WTC11 (cell line): ENCODE results near the gene GTPBP3. TPM values are rescaled to one million over a fixed set of nuclear protein-coding genes. Genes with fewer than 3 reads are reported as not detected.

Source experiments
- ATAC-seq: fragments of 200-7000 bp; cut with Tn5 transposase; 2 replicates; pipeline ENCODE4 v1.10.0; 2021; ENCODE audit warnings: mild to moderate bottlenecking, moderate library complexity
- CTCF ChIA-PET: fragments of 300-600 bp; sonication (Branson Sonifier 250); formaldehyde crosslinking; loops from one replicate; lab custom pipeline; 2021; ENCODE audit warnings: antibody characterized with exemption; lab: Charles Lee
- POLR2A ChIA-PET: fragments of 350-600 bp; sonication (Branson Sonifier 250); formaldehyde crosslinking; loops from one replicate; lab custom pipeline; 2021; ENCODE audit warnings: antibody characterized with exemption; lab: Charles Lee
- DNase-seq: peaks from one replicate; pipeline ENCODE4 v3.0.0; 2021; ENCODE audit warnings: low spot score
- H3K27ac Mint-ChIP-seq: 2 replicates; pipeline ENCODE4 v1.8.0; 2021; ENCODE audit warnings: mixed read lengths
- H3K27me3 Mint-ChIP-seq: 2 replicates; pipeline ENCODE4 v1.8.0; 2021; ENCODE audit warnings: low read depth, mild to moderate bottlenecking, moderate library complexity, mixed read lengths
- H3K36me3 Mint-ChIP-seq: 2 replicates; pipeline ENCODE4 v1.8.0; 2021; ENCODE audit warnings: mixed read lengths
- H3K4me1 Mint-ChIP-seq: 2 replicates; pipeline ENCODE4 v1.8.0; 2022; ENCODE audit warnings: mixed read lengths
- H3K4me3 Mint-ChIP-seq: 2 replicates; pipeline ENCODE4 v1.8.0; 2021; ENCODE audit warnings: mild to moderate bottlenecking, moderate library complexity, mixed read lengths
- H3K9me3 Mint-ChIP-seq: 2 replicates; pipeline ENCODE4 v1.8.0; 2021; ENCODE audit warnings: mixed read lengths
- ELF4 ChIP-seq: sonication (generic); formaldehyde crosslinking; IDR thresholded peaks from 2 replicates; pipeline ENCODE4 v1.8.1; 2022; ENCODE audit warnings: low read depth, mild to moderate bottlenecking, moderate library complexity, missing genetic modification reagents
- FOXP1 ChIP-seq: sonication (generic); formaldehyde crosslinking; IDR thresholded peaks from 2 replicates; pipeline ENCODE4 v1.8.0; 2022; ENCODE audit warnings: missing genetic modification reagents, mild to moderate bottlenecking, moderate library complexity, borderline replicate concordance
- FOXP4 ChIP-seq: sonication (generic); formaldehyde crosslinking; IDR thresholded peaks from 2 replicates; pipeline ENCODE4 v1.8.0; 2022; ENCODE audit warnings: mild to moderate bottlenecking, missing genetic modification reagents
- HMGXB4 ChIP-seq: sonication (generic); formaldehyde crosslinking; IDR thresholded peaks from 2 replicates; pipeline ENCODE4 v1.8.1; 2023; ENCODE audit warnings: mild to moderate bottlenecking, moderate library complexity, missing genetic modification reagents
- IRF2 ChIP-seq: sonication (generic); formaldehyde crosslinking; IDR thresholded peaks from 2 replicates; pipeline ENCODE4 v1.8.0; 2022; ENCODE audit warnings: low read depth, missing genetic modification reagents, borderline replicate concordance
- PRRX2 ChIP-seq: fragments of 250-450 bp; sonication (Bioruptor Pico); IDR thresholded peaks from 2 replicates; pipeline ENCODE4 v1.8.0; 2021; ENCODE audit warnings: mild to moderate bottlenecking
- RORB ChIP-seq: fragments of 250-450 bp; sonication (Bioruptor Pico); IDR thresholded peaks from 2 replicates; pipeline ENCODE4 v1.9.0; 2021; ENCODE audit warnings: mild to moderate bottlenecking
- SOX15 ChIP-seq: fragments of 250-450 bp; sonication (Bioruptor Pico); IDR thresholded peaks from 2 replicates; pipeline ENCODE4 v1.9.0; 2021; ENCODE audit warnings: mild to moderate bottlenecking
- SP1 ChIP-seq: sonication (generic); formaldehyde crosslinking; conservative IDR thresholded peaks from 2 replicates; pipeline ENCODE4 v1.8.1; 2022; ENCODE audit warnings: missing genetic modification reagents
- TCF7 ChIP-seq: sonication (generic); formaldehyde crosslinking; IDR thresholded peaks from 2 replicates; pipeline ENCODE4 v1.8.0; 2022; ENCODE audit warnings: mild to moderate bottlenecking, low read depth, missing genetic modification reagents, moderate library complexity
- USF2 ChIP-seq: sonication (generic); formaldehyde crosslinking; IDR thresholded peaks from 2 replicates; pipeline ENCODE4 v1.8.1; 2023; ENCODE audit warnings: mild to moderate bottlenecking, missing genetic modification reagents, moderate library complexity
- ZMAT4 ChIP-seq: fragments of 250-450 bp; sonication (Bioruptor Pico); IDR thresholded peaks from 2 replicates; pipeline ENCODE4 v1.9.0; 2021; ENCODE audit warnings: mild to moderate bottlenecking
- ZNF671 ChIP-seq: fragments of 250-450 bp; sonication (Bioruptor Pico); IDR thresholded peaks from 2 replicates; pipeline ENCODE4 v1.8.0; 2021; ENCODE audit warnings: mild to moderate bottlenecking
- total RNA-seq: library from RNA; stranded (reverse); gene quantifications from 3 replicates; pipeline ENCODE4 v1.2.3, GENCODE V29; 2021
- TF ChIP-seq, protein P1 (sequence below): fragments of 250-450 bp; sonication (Bioruptor Pico); IDR thresholded peaks from 2 replicates; pipeline ENCODE4 v1.8.0; 2021; ENCODE audit warnings: mild to moderate bottlenecking
- TF ChIP-seq, protein P2 (sequence below): sonication (generic); formaldehyde crosslinking; IDR thresholded peaks from 2 replicates; pipeline ENCODE4 v1.8.1; 2022; ENCODE audit warnings: mild to moderate bottlenecking, moderate library complexity, missing genetic modification reagents

GTPBP3 gene
- total RNA-seq, 1 experiment from 2014 or later: 93.0 TPM

DNA sequence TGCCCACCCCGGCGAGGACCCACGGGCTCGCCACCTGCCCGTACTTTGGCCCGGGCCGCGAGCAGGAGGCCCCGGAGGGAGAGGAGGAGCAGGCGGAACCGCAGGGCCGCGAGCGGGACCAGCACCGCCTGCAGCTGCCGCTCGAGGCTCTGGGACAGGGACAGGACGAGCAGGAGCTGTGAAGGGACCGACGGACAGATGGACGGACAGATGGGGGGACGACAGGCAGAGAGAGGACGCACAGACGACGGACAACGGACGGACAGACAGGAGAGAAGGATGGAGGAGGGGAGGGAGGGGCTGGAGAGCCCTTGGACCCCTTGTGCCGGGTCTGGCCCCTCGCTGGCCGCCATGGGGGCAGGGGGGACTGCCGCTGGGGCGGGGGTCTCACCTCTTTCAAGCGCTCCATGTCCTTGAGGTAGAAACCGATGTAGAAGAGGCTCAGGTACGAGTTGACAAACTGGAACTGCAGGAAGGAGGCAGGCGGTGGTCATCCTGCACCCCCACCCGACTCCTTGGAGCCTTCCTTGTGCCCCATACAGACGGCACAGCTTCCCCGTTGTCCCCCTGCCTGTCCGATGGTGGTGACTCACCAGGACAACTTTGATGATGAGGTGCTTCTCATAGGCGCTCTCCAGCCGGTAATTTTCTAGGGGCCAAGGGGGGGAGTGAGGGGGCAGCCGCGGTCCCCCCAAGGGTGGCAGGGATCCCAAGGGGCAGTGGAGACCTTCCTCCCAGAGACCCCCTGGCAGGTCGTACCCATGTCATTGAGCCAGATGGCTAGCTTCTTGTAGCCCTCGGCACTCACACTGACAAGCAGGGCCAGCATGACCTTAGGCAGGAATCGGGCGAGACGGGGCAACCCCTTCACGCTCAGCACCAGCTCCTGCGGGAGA, 7.7 kb upstream of the GTPBP3 start (continued):
- TF ChIP-seq FOXP1 (CRISPR knock-in tag): peak; percentile 64; the same call in 1 of the 2 replicates
- peak; percentile 65; the same call in 1 of the 2 replicates for TF ChIP-seq HMGXB4 (CRISPR knock-in tag)
- TF ChIP-seq, protein P1, sequence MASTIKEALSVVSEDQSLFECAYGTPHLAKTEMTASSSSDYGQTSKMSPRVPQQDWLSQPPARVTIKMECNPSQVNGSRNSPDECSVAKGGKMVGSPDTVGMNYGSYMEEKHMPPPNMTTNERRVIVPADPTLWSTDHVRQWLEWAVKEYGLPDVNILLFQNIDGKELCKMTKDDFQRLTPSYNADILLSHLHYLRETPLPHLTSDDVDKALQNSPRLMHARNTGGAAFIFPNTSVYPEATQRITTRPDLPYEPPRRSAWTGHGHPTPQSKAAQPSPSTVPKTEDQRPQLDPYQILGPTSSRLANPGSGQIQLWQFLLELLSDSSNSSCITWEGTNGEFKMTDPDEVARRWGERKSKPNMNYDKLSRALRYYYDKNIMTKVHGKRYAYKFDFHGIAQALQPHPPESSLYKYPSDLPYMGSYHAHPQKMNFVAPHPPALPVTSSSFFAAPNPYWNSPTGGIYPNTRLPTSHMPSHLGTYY (CRISPR knock-in tag): no peak
- TF ChIP-seq PRRX2 (CRISPR knock-in tag): no peak
- no peak for TF ChIP-seq SOX15 (CRISPR knock-in tag)
- no peak for TF ChIP-seq ZMAT4 (CRISPR knock-in tag)
- no peak for TF ChIP-seq SP1 (CRISPR knock-in tag)
- TF ChIP-seq, protein P2, sequence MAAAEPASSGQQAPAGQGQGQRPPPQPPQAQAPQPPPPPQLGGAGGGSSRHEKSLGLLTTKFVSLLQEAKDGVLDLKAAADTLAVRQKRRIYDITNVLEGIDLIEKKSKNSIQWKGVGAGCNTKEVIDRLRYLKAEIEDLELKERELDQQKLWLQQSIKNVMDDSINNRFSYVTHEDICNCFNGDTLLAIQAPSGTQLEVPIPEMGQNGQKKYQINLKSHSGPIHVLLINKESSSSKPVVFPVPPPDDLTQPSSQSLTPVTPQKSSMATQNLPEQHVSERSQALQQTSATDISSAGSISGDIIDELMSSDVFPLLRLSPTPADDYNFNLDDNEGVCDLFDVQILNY (CRISPR knock-in tag): peak; percentile 76; the same call in 1 of the 2 replicates
- TF ChIP-seq IRF2 (CRISPR knock-in tag): no peak; the same call in 1 of the 2 replicates
- no peak for TF ChIP-seq RORB (CRISPR knock-in tag)

- Mint-ChIP-seq H3K9me3 (peaks cover 5% of the 10 kb centered on the region), H3K27ac (peak overlapping the region; percentile 30; the same call in 1 of the 2 replicates), H3K4me3 (peak overlapping the region; percentile 59)
- POLR2A ChIA-PET: interaction anchor here (0.6 kb wide), 1 partner anchor 69 kb away, joined by 3 read pairs; no protein-coding TSS in a partner anchor
- no peak for TF ChIP-seq FOXP4 (CRISPR knock-in tag)
- no peak for TF ChIP-seq TCF7 (CRISPR knock-in tag)
- no peak for TF ChIP-seq PRRX2 (CRISPR knock-in tag)
- no peak for TF ChIP-seq ELF4
- no peak for TF ChIP-seq ZNF671 (CRISPR knock-in tag)
- TF ChIP-seq USF2 (CRISPR knock-in tag): no peak
- TF ChIP-seq, all 79 proteins: peak for 0
- ATAC-seq (no peak), DNase-seq (no peak)
- peaks cover 5% of the 10 kb centered on the region for H3K27me3 Mint-ChIP-seq
- H3K4me1 Mint-ChIP-seq: peaks cover 30% of the 10 kb centered on the region
- H3K36me3 Mint-ChIP-seq: peaks cover 11% of the 10 kb centered on the region
- CTCF ChIA-PET: interaction anchor here (0.9 to 1.6 kb wide), 4 partner anchors 9 to 111 kb away, joined by 3 read pairs; partner anchors contain the start of gene MVB12A
These were observed 6.9 kb upstream of the GTPBP3 start for GRCh38 chr19:17330262-17331044.
